Placental epithelial cell (primary cell): ENCODE data around the gene SLC13A3. TPM values are rescaled to one million over a fixed set of nuclear protein-coding genes. Genes with fewer than 3 reads are reported as not detected.

ENCODE experiments used
- total RNA-seq: library from RNA; depleted of rRNA; stranded (reverse); fragments of >200 nt; gene quantifications from 2 replicates; pipeline ENCODE4 v1.2.3, GENCODE V29; 2012

The SLC13A3 gene
- 3.9 and 6.3 TPM in 2 replicates for total RNA-seq

GRCh38 chr20:46651091-46651962 is at the start of gene SLC13A3:
Gene SLC13A3 (minus strand): TSS chr20:46651459. CDS start chr20:46651421, 38 bp downstream.

GRCh38 chr20:46689082-46689753 is 38.0 kb upstream of the SLC13A3 start, which contains the start of gene TP53RK:
Gene TP53RK (minus strand): TSS chr20:46689444. CDS start chr20:46689414, 30 bp downstream.

GRCh38 chr20:46550461-46550860 is 100.8 kb downstream of the SLC13A3 start, which contains the start of gene OCSTAMP:
Gene OCSTAMP (minus strand): TSS chr20:46550654. CDS start chr20:46550560, 94 bp downstream.

GRCh38 chr20:46512943-46513844 is 138.1 kb downstream of the SLC13A3 start, which contains the start of gene ZNF334:
Gene ZNF334 (minus strand): TSS chr20:46513559. CDS start chr20:46512102, 1,457 bp downstream.

Other genes starting within 250 kb of the SLC13A3 start
- gene ELMO2, start 244.8 kb downstream of the SLC13A3 start, total RNA-seq: 22.0 and 37.0 TPM in 2 replicates
- gene ZNF334, start 137.9 kb downstream of the SLC13A3 start, total RNA-seq: 6.2 and 12.2 TPM in 2 replicates
- not detected in 2 replicates for gene OCSTAMP, start 100.8 kb downstream of the SLC13A3 start, total RNA-seq
- 12.1 and 14.9 TPM in 2 replicates for gene TP53RK, start 38.0 kb upstream of the SLC13A3 start, total RNA-seq
- gene SLC2A10, start 58.2 kb upstream of the SLC13A3 start, total RNA-seq: 73.6 and 79.7 TPM in 2 replicates
- gene EYA2, start 243.4 kb upstream of the SLC13A3 start, total RNA-seq: not detected in 2 replicates